ENCODE results near the gene SHCBP1L. TPM values are rescaled to one million over a fixed set of nuclear protein-coding genes. Genes with fewer than 3 reads are reported as not detected.
"Not testable (repeated sequence)": the region's sequence is repeated elsewhere in the genome, so short reads cannot be mapped to it uniquely, and the experiment has no call there.

SHCBP1L gene
- total and polyA plus RNA-seq, 7 donors = not detected

DNA sequence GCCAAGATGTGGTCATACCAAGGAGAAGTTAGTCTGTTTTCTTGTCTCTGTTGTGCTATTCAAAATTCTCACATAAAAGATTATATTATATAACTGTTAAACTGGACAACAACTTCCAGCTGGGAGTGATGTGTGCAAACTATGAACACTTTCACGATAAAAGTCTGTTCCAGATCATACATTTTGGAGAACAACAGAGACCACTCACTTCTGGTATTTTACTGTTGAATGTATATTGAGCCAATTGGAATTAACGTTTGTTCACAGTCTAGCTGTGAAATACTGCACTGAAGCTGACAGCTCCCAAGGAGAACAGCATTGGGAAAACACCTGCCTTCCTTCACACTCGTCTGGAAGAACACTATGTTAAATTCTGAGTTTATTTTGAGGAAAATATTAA, 860 bp upstream of the SHCBP1L start:
- Histone ChIP-seq H3K4me1 (peaks cover 0 to 8% (median 6%) of the 10 kb centered on the region in 4 donors), H3K27me3 (peaks cover 0 to 13% (median 5%) of the 10 kb centered on the region in 3 donors), H3K9me3 (no peaks in the 10 kb centered on the region), H3K27ac (no peak overlapping the region), H3K36me3 (no peaks in the 10 kb centered on the region), H3K4me3 (no peak overlapping the region)
- intact Hi-C loops (cut with DNase I) = no loop called here
- TF ChIP-seq, protein P1, sequence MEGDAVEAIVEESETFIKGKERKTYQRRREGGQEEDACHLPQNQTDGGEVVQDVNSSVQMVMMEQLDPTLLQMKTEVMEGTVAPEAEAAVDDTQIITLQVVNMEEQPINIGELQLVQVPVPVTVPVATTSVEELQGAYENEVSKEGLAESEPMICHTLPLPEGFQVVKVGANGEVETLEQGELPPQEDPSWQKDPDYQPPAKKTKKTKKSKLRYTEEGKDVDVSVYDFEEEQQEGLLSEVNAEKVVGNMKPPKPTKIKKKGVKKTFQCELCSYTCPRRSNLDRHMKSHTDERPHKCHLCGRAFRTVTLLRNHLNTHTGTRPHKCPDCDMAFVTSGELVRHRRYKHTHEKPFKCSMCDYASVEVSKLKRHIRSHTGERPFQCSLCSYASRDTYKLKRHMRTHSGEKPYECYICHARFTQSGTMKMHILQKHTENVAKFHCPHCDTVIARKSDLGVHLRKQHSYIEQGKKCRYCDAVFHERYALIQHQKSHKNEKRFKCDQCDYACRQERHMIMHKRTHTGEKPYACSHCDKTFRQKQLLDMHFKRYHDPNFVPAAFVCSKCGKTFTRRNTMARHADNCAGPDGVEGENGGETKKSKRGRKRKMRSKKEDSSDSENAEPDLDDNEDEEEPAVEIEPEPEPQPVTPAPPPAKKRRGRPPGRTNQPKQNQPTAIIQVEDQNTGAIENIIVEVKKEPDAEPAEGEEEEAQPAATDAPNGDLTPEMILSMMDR (IDR thresholded peaks at IDR 0.05) = no peak
- TF ChIP-seq EP300 (IDR thresholded peaks at IDR 0.05) = no peak
- no peak for TF ChIP-seq POLR2AphosphoS5 (IDR thresholded peaks at IDR 0.05)
- no peak for TF ChIP-seq POLR2A (IDR thresholded peaks at IDR 0.05)
- DNase-seq = no peak
- 45 to 75% methylated on average over 3 of the region's 3 CpGs for WGBS, 2 donors

DNA sequence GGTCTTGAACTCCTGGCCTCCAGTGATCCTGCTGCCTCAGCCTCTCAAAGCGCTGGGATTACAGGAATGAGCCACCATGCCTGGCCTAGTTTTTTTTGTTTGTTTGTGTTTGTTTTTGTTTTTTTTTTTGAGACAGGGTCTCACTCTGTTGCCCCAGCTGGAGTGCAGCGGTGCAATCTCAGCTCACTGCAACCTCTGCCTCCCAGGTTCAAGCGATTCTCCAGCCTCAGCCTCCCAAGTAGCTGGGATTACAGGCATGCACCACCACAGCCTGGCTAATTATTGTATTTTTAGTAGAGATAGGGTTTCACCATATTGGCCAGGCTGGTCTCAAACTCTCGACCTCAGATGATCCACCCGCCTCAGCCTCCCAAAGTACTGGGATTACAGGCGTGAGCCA, 9.6 kb downstream of the SHCBP1L start:
- H3K36me3 ChIP-seq; DNase-seq; H3K9me3 ChIP-seq; H3K4me3 ChIP-seq; H3K27ac ChIP-seq; intact Hi-C loops (cut with DNase I); H3K4me1 ChIP-seq: not testable (repeated sequence)
- 91 to 93% methylated on average over 6 of the region's 6 CpGs for WGBS, 2 donors
- peaks cover 0 to 10% (median 0%) of the 10 kb centered on the region in 3 donors for H3K27me3 ChIP-seq

DNA sequence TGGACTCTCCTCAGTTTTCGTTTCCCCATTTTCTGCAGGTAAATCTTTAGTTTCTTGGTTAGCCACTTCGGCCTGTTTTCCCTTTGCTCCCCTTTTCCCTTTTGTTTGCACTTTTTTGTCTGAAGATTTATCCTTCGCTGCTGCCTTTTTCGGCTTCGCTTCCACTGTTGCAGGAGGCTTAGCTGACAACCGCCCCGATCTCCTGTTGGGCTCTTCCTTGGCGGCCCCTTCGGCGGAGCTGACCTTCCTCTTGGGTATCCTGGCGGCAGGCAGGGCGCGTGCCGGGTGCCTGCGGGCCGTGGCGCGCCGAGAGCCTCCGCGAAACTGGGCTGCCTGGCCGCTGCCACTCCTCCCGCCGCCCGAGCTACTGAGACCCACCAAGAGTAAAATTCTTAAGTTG, 10.8 kb downstream of the SHCBP1L start:
- H3K9me3 ChIP-seq; H3K36me3 ChIP-seq; intact Hi-C loops (cut with DNase I); H3K4me3 ChIP-seq; DNase-seq; H3K4me1 ChIP-seq; H3K27ac ChIP-seq: not testable (repeated sequence)
- H3K27me3 ChIP-seq = peaks cover 0 to 10% (median 0%) of the 10 kb centered on the region in 3 donors
- WGBS, 2 donors = 16 to 19% methylated on average over 25 of the region's 25 CpGs

DNA sequence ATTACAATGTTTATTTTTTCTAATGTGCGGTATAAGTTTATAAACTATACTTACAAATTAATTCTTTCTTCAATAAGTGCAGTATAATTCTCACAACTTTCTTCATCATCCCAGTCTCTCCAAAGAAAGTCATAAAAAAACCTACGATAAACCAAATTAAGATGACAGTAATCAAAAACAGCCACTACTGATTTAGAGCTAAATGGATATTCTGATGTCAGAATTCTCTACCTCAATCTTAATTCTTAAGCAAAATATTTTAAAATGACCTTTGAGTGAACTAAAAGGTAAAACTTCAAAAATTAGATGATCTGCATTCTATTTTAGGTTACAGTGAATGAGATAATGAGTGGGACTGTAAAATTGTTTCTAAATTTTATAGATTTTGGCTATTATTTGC, 13.6 kb downstream of the SHCBP1L start:
- Histone ChIP-seq H3K9me3 (peaks cover 0 to 4% (median 1%) of the 10 kb centered on the region in 4 donors), H3K36me3 (no peaks in the 10 kb centered on the region), H3K27ac (no peak overlapping the region), H3K27me3 (peaks cover 0 to 10% (median 0%) of the 10 kb centered on the region in 3 donors), H3K4me3 (no peak overlapping the region), H3K4me1 (peaks cover 0 to 3% (median 0%) of the 10 kb centered on the region in 4 donors)
- 89 to 93% methylated on average over 2 of the region's 2 CpGs for WGBS, 2 donors
- TF ChIP-seq POLR2A (IDR thresholded peaks at IDR 0.05) (no peak), EP300 (IDR thresholded peaks at IDR 0.05) (no peak), POLR2AphosphoS5 (IDR thresholded peaks at IDR 0.05) (no peak)
- TF ChIP-seq, protein P1 (IDR thresholded peaks at IDR 0.05) = no peak
- DNase-seq = no peak
- intact Hi-C loops (cut with DNase I) = no loop called here

DNA sequence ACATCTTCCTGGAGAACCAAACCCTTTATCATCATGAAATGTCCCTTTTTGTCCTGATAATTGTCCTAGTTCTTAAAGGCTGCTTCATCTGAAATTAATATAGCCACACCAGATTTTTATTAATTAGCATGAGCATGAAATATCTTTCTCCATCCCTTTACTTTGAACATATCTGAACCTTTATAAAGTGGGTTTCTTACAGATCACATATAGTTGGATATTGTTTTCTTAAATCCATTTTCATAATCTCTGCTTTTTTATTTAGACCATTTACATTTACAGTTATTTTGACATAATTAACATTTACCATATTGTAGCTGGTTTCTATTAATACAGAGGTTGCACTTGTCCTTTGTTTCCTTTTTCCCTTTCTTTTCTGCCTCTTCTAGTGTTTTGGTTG, 17.2 kb downstream of the SHCBP1L start:
- H3K9me3 ChIP-seq = peaks cover 0 to 4% (median 1%) of the 10 kb centered on the region in 4 donors
- intact Hi-C loops (cut with DNase I) = no loop called here

DNA sequence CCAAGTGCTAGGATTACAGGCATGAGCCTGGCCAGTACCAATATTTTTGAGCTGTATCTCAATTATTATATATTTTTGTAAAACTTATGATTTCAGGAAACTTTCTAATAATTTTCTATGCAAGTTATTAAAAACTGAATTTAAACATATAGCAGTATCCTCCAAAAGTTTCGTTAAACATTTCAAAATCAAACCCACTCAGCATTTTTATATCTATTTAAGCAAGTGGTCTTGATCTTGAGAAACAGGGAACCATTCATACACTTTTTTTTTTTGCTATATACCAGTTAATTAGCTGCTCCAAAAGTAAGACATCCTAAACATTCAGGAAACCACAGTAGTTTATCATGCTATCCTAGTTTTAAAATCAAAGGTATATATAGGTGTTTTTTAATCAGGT, 22.0 kb downstream of the SHCBP1L start:
- Histone ChIP-seq H3K27me3 (no peaks in the 10 kb centered on the region), H3K27ac (no peak overlapping the region), H3K9me3 (peaks cover 0 to 4% (median 1%) of the 10 kb centered on the region in 4 donors), H3K4me3 (no peak overlapping the region), H3K4me1 (no peaks in the 10 kb centered on the region), H3K36me3 (no peaks in the 10 kb centered on the region)
- TF ChIP-seq POLR2A (IDR thresholded peaks at IDR 0.05) = no peak
- TF ChIP-seq POLR2AphosphoS5 (IDR thresholded peaks at IDR 0.05) = no peak
- no peak for TF ChIP-seq EP300 (IDR thresholded peaks at IDR 0.05)
- TF ChIP-seq, protein P1 (IDR thresholded peaks at IDR 0.05) = no peak
- intact Hi-C loops (cut with DNase I) = no loop called here
- WGBS, 2 donors = 53 to 77% methylated on average over 1 of the region's 1 CpG
- no peak for DNase-seq

More for the DNA sequence above, 17.2 kb downstream of the SHCBP1L start:
- H3K27me3 ChIP-seq = no peaks in the 10 kb centered on the region
- no peaks in the 10 kb centered on the region for H3K36me3 ChIP-seq
- no peak overlapping the region for H3K27ac ChIP-seq
- H3K4me1 ChIP-seq = no peaks in the 10 kb centered on the region
- TF ChIP-seq EP300 (IDR thresholded peaks at IDR 0.05) (no peak), POLR2AphosphoS5 (IDR thresholded peaks at IDR 0.05) (no peak), POLR2A (IDR thresholded peaks at IDR 0.05) (no peak)
- TF ChIP-seq, protein P1 (IDR thresholded peaks at IDR 0.05) = no peak
- no peak overlapping the region for H3K4me3 ChIP-seq
- no peak for DNase-seq

Data from sigmoid colon (tissue), 7 donors.